ENCODE measurements around the gene PHF1.
A peak's percentile ranks its signal among the peaks of the same experiment; 100 is the strongest.

The PHF1 gene

GRCh38 chr6:33418690-33419291, 8.0 kb downstream of the PHF1 start:
- peak; percentile 79 for DNase-seq

GRCh38 chr6:33419580-33420490, 9.0 kb downstream of the PHF1 start, which contains the start of gene SYNGAP1:
SYNGAP1 (plus strand) TSS chr6:33420065; CDS start chr6:33420265, 200 bp downstream.
- DNase-seq = peak; percentile 53

GRCh38 chr6:33420491-33421343, 9.9 kb downstream of the PHF1 start:
- DNase-seq = no peak

DNA sequence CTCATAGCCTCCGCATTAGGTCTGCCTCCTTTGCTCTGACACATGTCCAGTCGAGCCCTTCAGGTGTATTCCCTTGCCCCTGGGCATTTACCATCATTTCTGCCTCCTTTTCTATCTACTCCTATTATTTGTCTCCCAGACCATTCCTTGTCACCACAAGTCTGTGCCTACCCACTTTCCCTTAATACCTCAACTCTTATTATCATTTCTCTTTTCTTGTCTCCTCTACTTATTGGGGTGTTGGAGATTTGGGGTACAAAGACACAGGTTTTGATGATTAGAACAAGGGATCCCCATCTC, 10.5 kb downstream of the PHF1 start:
- DNase-seq = no peak

DNA sequence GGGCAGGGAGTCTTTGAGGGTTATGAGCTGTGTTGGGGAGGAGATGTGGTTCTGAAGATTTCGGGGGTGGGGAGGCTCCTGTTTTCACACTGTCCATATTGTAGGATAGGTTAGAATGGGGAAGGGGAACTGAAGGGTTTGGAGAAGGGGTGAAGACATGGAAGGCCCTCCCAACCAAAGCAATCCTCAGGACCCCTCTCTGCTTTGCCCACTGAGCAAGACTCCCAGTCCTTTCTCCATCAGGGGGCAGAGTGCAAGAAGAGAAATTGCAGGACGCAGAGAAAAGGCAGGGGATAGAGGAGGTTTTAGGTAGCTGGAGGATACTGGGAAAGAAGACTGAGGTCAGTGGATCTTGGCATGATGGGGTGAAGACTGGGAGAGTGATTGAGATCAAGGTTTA, 13.0 kb downstream of the PHF1 start:
- no peak for DNase-seq

DNA sequence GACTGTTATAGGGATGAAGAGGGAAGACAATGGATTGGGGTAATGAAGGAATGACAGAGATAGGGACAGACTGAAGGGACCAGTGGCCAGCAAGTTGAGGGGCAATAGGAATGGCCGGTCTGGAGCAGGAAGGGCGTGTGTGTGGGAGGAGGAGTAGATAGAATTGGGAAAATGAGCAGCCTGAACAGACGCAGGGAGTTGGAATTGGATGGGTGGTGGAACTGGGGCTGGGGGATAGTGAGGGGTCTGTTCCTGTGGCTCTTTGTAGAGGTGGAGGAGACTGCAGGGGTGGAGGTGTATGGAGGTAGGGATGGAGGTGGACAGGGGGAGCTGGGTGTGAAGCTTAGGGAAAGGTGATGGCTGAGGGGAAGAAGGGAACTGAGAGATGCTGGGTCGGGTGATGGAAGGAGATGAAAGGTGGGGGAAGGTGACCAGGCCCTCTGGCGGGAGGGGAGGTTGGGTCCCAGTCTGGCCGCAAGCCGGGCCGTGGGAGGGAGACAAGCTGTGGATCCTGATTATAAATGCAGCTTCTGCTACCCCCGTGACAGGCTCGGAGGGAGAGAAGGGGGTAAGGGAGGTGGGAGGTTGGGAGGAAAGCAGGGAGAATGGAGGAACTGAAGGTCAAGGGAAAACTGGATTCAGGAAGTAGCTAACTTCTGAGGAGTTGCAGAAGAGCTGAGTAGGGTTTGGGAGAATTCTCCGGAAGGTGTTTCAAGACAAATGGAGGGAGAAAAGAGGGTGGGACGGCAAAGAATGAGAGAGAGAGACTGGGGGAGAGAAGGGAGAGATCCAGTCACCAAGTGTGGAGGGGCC, 14.2 kb downstream of the PHF1 start:
- no peak for DNase-seq

DNA sequence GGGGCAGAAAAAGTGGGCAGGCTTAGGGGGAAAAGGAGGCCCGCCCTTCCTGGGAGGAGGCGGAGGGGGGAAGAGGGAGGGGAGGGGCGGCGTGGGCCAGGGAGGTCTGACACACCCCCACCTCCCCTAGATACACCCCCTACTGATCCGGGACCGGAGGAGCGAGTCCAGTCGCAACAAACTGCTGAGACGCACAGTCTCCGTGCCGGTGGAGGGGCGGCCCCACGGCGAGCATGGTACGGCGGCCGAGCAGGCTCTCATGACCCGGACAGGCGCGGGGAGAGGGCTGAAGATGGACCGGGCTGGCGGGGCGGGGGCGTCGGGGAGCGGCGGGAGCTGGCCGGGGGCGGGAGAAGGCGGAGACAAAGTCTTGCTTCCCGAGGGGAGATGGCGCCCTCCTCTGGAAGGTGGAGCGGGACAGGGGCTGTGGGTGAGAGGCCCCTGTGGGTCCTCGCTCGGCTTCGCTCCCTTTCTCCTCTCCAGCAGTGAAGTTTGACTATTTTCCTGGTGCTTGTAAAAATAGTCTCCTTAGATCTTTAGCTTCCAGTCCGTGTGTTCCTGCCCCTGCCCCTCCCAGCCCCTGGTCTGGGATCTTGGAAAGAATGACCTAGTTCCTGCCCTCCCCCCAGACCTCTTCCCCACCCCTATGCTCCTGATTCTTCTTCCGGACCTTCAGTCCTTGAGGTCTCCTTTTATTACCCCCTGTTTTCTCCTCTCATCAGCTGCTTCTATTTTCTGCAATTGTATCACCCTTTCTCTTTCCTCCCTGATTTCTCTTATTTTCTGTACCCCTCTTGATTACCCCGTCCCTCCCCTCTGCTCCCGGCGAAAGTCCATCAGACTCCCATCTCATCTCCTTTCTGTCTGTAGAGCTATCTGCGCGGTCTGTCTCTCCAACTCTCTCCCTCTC, 15.1 kb downstream of the PHF1 start:
- peak; percentile 89 for DNase-seq

DNA sequence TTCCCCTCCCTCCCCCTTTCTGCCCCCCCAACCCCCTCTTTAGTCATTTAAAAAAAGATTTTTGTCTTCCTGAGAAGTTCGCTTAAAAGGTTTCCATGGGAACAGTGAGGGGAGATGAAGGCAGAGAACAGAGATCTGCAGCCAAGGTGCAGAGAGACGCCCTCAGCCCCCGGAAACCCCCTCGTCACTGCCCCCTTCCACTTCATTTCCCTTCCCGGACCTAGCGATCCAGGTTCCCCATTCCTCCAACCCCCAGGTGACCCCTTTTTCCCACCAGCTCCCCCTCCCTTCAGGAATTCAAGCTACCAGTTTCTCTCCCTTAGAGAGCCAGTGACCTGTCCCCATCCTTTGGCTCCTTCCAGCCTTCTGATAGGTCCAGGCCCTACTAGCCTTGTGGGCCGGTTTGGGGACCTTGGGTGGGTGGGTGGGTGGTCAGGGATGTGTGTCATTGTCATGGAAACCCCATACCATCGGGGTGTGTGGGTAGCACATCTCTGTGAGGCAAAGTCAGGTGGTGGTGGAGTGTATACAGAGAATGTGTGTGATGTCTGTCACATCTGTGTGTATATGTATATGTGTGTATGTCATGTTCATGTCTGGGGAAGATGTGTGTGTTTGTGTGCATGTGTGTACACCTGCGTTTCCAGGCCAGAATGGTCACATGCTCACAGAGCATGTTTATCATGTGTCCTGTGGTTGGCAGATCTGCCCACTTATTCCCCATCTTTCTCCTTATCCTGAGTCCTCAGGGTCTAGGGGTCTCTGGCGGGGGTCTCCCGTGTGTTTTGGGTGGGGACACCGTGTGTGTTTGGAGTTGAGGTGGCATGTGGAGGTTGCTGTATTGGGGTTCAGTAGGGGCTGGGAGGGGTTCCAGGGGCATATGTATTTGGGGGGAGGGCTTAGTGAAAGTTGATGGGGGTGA, 16.0 kb downstream of the PHF1 start:
- peak; percentile 59 for DNase-seq

DNA sequence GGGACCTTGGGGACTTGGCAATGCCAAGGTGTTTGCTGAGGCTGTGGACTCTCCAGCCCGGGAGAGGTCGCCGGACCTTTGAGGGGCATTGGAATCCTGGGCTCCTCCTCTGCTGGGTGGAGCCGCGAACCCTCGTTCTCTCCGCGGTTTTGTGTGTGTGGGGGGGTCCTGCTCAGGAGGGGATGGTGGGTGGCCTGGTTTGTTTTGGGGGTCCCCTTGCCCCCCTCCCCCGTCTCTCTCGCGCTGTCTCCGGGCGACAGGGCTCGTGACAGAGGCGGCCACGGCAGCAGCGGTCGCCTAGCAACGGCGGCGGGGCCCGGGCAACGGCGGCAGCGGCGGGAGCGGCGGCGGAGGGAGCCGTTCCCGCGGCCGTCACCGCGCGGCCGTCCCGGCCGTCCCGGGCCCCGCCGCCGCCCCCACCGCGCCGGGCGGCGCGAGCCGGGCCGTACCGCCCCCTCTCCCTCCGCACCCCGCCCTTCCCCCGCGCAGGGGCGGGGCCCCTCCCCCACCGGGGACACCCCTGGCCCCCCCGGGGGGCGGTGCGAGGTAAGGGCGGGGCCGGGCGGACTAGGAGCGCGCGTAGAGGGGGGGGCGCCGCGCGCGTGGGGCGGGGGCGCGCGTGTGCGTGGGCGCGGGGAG, 16.9 kb downstream of the PHF1 start:
- DNase-seq = peak; percentile 69

DNA sequence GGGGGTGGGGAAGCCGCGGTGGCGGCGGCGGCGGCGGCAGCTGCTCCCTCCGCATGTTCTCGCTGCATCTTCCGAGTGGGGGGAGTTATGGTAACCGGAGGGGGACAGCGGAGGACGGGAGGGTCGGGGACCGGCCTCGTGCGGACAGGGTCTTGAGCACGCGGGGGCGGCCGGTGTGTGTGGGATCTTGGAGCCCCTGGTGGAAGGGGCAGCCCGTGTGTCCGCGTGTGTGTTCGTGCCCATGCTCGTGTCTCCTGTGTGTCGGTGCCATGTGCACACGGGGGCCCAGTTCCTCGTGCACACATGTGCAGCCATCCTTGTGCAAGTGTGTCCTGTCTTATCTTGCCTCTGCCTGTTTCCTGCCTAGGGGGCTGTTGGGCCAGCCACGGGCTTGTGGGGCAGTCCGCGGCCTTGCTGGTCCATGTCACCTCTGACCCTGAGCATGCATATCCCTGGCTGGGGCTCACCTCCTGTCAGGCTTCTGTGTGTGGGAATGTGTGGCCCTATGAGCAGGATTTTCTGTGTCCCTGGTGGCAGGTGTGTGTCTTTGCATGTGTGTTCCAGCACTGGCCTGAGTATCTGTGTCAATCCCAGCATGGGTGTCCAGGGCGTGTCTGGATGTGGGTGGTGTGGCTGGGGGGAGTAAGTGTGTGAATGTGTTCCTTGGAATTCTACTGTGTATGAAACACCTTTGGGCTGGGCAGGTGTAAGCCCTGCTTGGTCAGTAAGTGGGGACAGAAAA, 17.6 kb downstream of the PHF1 start:
- DNase-seq = no peak

DNA sequence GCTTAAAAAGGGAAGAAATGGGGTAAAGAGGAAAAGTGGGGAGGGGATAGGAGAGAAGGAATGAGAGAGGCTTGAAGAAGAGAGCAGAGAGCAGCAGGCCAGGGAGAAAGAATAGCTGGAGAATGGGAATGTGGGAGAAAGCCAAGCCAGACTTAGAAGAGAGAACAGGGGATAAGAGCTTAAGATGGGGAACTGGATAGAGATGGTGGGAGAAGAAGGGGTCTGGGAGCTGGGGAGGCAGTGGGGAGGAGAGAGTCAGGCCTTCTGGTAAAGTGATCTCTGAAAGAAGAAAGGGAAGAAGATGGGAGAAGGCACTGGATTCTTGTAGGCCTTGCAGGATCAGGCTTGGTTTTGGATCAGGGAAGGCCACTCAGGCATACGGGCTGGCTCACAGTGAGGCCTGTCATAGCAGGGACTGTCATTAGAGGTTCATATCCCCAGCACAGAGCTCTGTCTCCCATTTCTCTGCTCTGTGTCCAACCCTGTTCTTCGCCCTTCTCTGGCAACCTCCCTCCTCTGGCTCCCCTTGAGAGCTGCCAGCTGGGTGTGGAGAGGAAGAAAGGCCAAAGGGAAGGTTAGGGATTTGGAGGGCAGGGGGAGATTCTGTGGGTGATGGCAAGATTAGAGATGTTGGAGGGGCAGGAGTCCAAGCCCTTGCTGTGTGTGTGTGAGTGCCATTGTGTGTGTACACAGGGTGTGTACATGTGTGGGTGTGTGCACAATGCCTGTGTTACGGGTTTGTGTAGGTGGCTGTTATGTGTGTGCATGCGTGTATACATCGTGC, 18.3 kb downstream of the PHF1 start:
- DNase-seq = no peak

GRCh38 chr6:33429750-33430052, 18.9 kb downstream of the PHF1 start:
- no peak for DNase-seq

GRCh38 chr6:33430334-33430733, 19.5 kb downstream of the PHF1 start:
- DNase-seq = no peak

DNA sequence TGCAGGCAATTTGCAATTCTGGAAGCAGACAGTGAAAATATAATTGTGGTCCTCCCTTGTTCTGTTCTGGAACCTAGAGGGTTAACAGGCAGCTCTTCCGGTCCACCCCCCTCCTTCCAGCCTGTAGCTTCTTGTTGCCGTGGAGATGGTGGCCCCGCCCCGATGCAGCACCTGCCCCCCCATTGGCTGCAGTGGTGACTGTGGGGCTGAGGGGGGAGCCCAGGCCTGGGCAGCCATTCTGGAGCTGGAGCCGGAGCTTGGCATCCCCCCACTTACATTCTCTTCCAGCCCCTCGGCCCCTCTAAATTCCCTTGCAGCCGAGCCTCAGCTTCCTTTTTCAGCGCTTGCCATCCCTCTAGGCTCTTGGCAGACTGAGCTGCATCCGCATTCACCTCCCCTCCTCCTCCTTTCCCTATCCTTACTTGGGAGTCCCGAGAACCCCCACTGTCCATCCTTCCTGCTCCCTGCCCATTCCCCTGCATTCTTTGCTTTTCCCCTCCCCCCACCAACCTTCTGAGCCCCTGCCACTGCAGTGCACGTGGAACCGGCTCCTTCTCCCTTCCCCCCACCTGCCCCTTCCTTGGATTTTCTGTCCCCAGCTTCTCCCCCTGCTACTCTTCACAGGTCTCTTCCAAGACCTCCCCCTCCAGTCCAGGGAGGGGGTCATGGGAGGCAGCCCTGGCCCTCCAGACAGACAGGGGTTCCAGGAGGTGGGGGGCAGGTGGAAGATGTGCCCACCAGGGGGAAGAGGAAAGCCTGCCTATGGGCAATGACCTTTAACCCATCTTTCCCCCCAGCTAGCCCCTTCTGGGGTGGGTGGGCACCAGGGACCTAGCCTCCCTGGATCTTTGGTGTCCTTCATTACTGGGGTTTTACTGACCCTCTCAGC, 20.4 kb downstream of the PHF1 start:
- DNase-seq = peak; percentile 87

- peak; percentile 40 for DNase-seq
Observed at GRCh38 chr6:33431880-33432541, 21.2 kb downstream of the PHF1 start.

DNA sequence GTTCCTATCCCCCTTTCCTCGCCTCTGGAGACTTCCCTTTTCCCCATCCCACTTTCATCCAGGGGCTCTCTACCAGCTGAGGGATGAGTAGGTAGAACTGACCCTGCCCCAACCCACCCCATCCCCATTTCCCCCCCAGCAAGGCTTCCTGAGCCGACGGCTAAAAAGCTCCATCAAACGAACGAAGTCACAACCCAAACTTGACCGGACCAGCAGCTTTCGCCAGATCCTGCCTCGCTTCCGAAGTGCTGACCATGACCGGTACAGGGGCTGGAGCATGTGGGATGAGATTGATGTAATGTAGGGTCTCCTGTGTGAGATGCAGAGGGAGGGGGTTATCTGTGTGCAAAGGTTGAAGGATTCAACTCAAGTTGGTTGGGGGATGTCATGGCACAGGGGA, 21.7 kb downstream of the PHF1 start:
- no peak for DNase-seq

DNA sequence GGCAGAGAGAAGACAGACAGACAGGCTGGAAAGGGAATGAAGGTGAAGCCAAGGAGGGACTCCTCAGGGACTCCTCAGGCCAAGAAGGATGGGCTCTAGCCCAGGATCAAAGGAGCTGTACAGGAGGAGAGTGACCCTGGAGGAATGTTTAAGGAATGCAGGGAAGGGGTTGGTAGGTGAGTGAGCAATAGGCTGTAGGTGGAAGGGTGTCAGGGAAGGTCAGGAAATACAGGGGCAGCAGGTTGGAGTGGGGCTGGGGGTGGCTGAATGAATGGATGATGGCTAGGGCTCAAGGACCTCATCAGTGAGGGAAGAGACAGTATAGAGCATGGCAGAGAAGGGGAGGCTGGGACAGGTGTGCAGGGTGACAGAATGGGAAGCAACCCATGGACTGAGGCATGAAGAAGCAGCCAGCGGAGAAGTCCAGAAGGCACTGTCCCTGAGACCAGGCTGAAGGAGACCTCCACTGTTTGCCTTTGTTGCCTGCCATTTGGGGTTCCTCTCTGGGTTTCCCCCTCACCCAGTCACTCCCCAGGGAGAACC, 22.3 kb downstream of the PHF1 start:
- no peak for DNase-seq

All from CD4-positive, alpha-beta T cell treated with Interferon gamma for 1 hour (primary cell).